H1 (cell line): ENCODE measurements around the gene NIPAL4. TPM values are rescaled to one million over a fixed set of nuclear protein-coding genes. Genes with fewer than 3 reads are reported as not detected.

Experiments used
- BCL11A ChIP-seq, 2 experiments: IDR thresholded peaks; one replicate each; pipeline ENCODE4 v1.6.1; 2011; ENCODE audit warnings: low read depth in 2 of 2, low read length in 2 of 2, mild to moderate bottlenecking in 2 of 2
- BRCA1 ChIP-seq: IDR thresholded peaks from 2 replicates; pipeline ENCODE4 v1.6.1; 2012; ENCODE audit warnings: low read depth, low read length, improper control_type of control experiment
- EGR1 ChIP-seq: IDR thresholded peaks from 2 replicates; pipeline ENCODE4 v1.6.1; 2011; ENCODE audit warnings: low read depth, low read length, borderline replicate concordance
- KDM1A ChIP-seq: fragments of 200-600, 300-600 bp; sonication (generic); IDR thresholded peaks from 2 replicates; pipeline ENCODE4 v1.7.1; 2016; ENCODE audit warnings: mild to moderate bottlenecking, low read length, borderline replicate concordance
- RAD21 ChIP-seq, 2 experiments: IDR thresholded peaks in 1 of 2; conservative IDR thresholded peaks in 1 of 2; 2 replicates each; pipeline ENCODE4 v1.6.1; 2011; ENCODE audit warnings: low read depth in 2 of 2, low read length in 2 of 2, improper control_type of control experiment in 1 of 2, inconsistent platforms in 1 of 2, mild to moderate bottlenecking in 1 of 2, moderate library complexity in 1 of 2
- RXRA ChIP-seq: IDR thresholded peaks from 2 replicates; pipeline ENCODE4 v1.6.1; 2011; ENCODE audit warnings: low read depth, mild to moderate bottlenecking, low read length, moderate library complexity; ENCODE audit not compliant: insufficient read depth
- SP2 ChIP-seq: IDR thresholded peaks from 2 replicates; pipeline ENCODE4 v1.6.1; 2012; ENCODE audit warnings: mild to moderate bottlenecking, low read length, inconsistent platforms
- TBP ChIP-seq: IDR thresholded peaks from 2 replicates; pipeline ENCODE4 v1.6.1; 2011; ENCODE audit warnings: low read depth, low read length, improper control_type of control experiment
- polyA plus RNA-seq, 7 experiments: library from polyadenylated mRNA; depleted of rRNA in 3 of 7; stranded (reverse) in 5 of 7; unstranded in 2 of 7; fragments of >200 nt in 5 of 7; fragments of 200-250 nt in 2 of 7; gene quantifications; 1 replicate in 5 of 7; 2 replicates in 1 of 7; 4 replicates in 1 of 7; pipeline versions ENCODE4 v1.2.1 to v1.2.3, GENCODE V29; 2011 to 2013; ENCODE audit warnings: missing spikeins in 2 of 7, mixed read lengths in 2 of 7
- total RNA-seq: library from RNA; stranded (reverse); fragmentation: NEBNext Ultra II Directional; extraction: Animal tissue kit (Norgen Biotek cat#: 25700); gene quantifications from 2 replicates; pipeline ENCODE4 v1.2.1, GENCODE V29; 2021
- TF ChIP-seq, protein P1 (sequence below): fragments of 300-600 bp; sonication (generic); IDR thresholded peaks from 2 replicates; pipeline ENCODE4 v1.7.1; 2012; ENCODE audit warnings: low read length, moderate library complexity, mild to moderate bottlenecking, inconsistent platforms; ENCODE audit not compliant: insufficient replicate concordance

The NIPAL4 gene
- total and polyA plus RNA-seq, 2 of the 8 experiments (the other 6 are each of a cell fraction or from before 2014, with no cell fraction given): 0.09 to 0.20 TPM

DNA sequence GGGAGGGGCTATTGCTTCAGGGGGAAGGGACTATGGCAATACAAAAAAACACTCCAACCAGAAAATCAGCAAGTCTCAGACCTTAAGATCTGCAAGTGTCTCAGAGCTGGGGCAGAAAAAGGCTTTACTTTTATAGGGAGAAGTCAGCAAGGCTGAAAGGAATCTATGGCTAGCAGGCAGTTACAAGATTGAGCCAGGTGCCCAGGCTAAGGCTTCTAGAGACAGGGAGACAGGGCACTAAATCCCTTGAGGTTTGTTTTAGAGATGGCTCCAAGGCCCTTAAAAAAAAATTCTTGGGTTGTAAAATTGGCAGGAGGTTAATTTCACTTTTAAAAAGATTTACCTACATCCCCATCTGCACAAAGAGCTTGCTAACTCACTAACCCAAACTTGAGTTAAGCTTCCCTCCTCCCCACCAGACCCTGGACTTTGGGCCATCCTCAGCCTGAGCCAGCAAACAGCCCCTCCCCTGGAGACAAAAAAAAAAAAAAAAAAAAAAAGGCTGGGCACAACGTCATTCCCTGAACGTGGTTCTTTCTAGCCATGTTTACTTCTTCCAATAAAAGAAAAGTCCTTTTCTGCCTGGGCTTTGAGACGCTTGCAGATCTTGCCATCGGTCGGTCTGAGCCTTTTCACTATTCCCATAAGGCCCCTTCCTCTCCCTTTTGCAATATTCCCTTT lies 17.9 kb downstream of the NIPAL4 start (continued):
- TF ChIP-seq, protein P1, sequence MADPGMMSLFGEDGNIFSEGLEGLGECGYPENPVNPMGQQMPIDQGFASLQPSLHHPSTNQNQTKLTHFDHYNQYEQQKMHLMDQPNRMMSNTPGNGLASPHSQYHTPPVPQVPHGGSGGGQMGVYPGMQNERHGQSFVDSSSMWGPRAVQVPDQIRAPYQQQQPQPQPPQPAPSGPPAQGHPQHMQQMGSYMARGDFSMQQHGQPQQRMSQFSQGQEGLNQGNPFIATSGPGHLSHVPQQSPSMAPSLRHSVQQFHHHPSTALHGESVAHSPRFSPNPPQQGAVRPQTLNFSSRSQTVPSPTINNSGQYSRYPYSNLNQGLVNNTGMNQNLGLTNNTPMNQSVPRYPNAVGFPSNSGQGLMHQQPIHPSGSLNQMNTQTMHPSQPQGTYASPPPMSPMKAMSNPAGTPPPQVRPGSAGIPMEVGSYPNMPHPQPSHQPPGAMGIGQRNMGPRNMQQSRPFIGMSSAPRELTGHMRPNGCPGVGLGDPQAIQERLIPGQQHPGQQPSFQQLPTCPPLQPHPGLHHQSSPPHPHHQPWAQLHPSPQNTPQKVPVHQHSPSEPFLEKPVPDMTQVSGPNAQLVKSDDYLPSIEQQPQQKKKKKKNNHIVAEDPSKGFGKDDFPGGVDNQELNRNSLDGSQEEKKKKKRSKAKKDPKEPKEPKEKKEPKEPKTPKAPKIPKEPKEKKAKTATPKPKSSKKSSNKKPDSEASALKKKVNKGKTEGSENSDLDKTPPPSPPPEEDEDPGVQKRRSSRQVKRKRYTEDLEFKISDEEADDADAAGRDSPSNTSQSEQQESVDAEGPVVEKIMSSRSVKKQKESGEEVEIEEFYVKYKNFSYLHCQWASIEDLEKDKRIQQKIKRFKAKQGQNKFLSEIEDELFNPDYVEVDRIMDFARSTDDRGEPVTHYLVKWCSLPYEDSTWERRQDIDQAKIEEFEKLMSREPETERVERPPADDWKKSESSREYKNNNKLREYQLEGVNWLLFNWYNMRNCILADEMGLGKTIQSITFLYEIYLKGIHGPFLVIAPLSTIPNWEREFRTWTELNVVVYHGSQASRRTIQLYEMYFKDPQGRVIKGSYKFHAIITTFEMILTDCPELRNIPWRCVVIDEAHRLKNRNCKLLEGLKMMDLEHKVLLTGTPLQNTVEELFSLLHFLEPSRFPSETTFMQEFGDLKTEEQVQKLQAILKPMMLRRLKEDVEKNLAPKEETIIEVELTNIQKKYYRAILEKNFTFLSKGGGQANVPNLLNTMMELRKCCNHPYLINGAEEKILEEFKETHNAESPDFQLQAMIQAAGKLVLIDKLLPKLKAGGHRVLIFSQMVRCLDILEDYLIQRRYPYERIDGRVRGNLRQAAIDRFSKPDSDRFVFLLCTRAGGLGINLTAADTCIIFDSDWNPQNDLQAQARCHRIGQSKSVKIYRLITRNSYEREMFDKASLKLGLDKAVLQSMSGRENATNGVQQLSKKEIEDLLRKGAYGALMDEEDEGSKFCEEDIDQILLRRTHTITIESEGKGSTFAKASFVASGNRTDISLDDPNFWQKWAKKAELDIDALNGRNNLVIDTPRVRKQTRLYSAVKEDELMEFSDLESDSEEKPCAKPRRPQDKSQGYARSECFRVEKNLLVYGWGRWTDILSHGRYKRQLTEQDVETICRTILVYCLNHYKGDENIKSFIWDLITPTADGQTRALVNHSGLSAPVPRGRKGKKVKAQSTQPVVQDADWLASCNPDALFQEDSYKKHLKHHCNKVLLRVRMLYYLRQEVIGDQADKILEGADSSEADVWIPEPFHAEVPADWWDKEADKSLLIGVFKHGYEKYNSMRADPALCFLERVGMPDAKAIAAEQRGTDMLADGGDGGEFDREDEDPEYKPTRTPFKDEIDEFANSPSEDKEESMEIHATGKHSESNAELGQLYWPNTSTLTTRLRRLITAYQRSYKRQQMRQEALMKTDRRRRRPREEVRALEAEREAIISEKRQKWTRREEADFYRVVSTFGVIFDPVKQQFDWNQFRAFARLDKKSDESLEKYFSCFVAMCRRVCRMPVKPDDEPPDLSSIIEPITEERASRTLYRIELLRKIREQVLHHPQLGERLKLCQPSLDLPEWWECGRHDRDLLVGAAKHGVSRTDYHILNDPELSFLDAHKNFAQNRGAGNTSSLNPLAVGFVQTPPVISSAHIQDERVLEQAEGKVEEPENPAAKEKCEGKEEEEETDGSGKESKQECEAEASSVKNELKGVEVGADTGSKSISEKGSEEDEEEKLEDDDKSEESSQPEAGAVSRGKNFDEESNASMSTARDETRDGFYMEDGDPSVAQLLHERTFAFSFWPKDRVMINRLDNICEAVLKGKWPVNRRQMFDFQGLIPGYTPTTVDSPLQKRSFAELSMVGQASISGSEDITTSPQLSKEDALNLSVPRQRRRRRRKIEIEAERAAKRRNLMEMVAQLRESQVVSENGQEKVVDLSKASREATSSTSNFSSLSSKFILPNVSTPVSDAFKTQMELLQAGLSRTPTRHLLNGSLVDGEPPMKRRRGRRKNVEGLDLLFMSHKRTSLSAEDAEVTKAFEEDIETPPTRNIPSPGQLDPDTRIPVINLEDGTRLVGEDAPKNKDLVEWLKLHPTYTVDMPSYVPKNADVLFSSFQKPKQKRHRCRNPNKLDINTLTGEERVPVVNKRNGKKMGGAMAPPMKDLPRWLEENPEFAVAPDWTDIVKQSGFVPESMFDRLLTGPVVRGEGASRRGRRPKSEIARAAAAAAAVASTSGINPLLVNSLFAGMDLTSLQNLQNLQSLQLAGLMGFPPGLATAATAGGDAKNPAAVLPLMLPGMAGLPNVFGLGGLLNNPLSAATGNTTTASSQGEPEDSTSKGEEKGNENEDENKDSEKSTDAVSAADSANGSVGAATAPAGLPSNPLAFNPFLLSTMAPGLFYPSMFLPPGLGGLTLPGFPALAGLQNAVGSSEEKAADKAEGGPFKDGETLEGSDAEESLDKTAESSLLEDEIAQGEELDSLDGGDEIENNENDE: no peak
- TF ChIP-seq RAD21 (IDR thresholded peaks at IDR 0.05 in 1 of 2, conservative IDR thresholded peaks at IDR 0.05 in 1 of 2; ENCODE audit: low read depth in 2 of 2, low read length in 2 of 2): no peak
- TF ChIP-seq RXRA: no peak
- no peak for TF ChIP-seq KDM1A
- no peak for TF ChIP-seq EGR1
- no peak for TF ChIP-seq BRCA1
- TF ChIP-seq BCL11A (IDR thresholded peaks at IDR 0.05; ENCODE audit: low read depth in 2 of 2, low read length in 2 of 2): no peak
- no peak for TF ChIP-seq SP2
- TF ChIP-seq TBP: no peak
